Measurements from ENCODE around the gene ACBD7. TPM values are rescaled to one million over a fixed set of nuclear protein-coding genes. Genes with fewer than 3 reads are reported as not detected.

Gene ACBD7
- total RNA-seq, 1 donor from 2014 or later: not detected

DNA sequence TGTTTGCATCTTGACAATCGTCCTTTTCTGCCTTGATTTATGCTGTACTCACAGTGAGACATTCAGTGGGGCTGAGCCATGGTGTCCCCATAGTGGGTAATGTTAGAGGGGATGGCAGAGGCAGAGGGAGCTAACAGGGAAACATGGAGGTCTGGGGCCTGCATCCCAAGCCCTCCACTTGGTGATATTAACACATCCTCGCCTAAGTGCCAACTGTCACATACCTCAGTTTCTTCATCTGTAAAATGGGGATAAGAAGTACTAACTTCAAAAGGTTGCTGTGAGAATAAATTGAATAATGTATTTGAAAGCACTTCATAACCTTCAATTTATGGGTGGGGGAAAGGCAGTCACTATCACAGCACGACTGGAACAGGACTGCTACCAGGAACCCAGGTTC is 36.3 kb upstream of the ACBD7 start:
- Histone ChIP-seq H3K27me3 (no peaks in the 10 kb centered on the region), H3K36me3 (peaks cover 41% of the 10 kb centered on the region), H3K4me3 (no peak overlapping the region), H3K27ac (no peak overlapping the region), H3K9me3 (no peaks in the 10 kb centered on the region), H3K4me1 (no peaks in the 10 kb centered on the region)
- no peak for DNase-seq
- TF ChIP-seq, protein P1, sequence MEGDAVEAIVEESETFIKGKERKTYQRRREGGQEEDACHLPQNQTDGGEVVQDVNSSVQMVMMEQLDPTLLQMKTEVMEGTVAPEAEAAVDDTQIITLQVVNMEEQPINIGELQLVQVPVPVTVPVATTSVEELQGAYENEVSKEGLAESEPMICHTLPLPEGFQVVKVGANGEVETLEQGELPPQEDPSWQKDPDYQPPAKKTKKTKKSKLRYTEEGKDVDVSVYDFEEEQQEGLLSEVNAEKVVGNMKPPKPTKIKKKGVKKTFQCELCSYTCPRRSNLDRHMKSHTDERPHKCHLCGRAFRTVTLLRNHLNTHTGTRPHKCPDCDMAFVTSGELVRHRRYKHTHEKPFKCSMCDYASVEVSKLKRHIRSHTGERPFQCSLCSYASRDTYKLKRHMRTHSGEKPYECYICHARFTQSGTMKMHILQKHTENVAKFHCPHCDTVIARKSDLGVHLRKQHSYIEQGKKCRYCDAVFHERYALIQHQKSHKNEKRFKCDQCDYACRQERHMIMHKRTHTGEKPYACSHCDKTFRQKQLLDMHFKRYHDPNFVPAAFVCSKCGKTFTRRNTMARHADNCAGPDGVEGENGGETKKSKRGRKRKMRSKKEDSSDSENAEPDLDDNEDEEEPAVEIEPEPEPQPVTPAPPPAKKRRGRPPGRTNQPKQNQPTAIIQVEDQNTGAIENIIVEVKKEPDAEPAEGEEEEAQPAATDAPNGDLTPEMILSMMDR (IDR thresholded peaks at IDR 0.05): no peak
- no peak for ATAC-seq
- intact Hi-C loops (cut with DNase I): no loop called here

DNA sequence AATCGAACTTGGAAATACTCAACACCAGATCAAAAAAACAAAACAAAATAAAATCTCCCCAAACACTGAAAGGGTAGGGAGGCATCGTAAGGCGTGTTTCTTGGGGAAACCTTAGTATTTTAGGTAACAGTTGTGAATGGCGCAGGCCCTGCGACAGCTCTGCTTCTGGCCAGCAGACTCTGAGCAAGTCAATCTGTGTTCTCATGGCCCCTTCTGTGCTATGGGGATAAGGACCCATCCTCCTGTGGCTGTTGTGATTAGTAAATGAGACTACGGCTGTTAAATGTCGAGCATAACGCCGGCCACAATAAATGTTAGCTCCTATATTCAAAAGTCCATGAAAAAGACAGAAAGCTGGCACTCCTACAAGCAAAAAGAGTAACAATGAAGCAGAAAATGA is 35.6 kb upstream of the ACBD7 start:
- no peaks in the 10 kb centered on the region for H3K27me3 ChIP-seq
- TF ChIP-seq, protein P1 (IDR thresholded peaks at IDR 0.05): no peak
- no peaks in the 10 kb centered on the region for H3K9me3 ChIP-seq
- intact Hi-C loops (cut with DNase I): no loop called here
- no peaks in the 10 kb centered on the region for H3K4me1 ChIP-seq
- H3K4me3 ChIP-seq: no peak overlapping the region
- ATAC-seq (no peak), DNase-seq (no peak)
- H3K27ac ChIP-seq: no peak overlapping the region
- H3K36me3 ChIP-seq: peaks cover 42% of the 10 kb centered on the region

DNA sequence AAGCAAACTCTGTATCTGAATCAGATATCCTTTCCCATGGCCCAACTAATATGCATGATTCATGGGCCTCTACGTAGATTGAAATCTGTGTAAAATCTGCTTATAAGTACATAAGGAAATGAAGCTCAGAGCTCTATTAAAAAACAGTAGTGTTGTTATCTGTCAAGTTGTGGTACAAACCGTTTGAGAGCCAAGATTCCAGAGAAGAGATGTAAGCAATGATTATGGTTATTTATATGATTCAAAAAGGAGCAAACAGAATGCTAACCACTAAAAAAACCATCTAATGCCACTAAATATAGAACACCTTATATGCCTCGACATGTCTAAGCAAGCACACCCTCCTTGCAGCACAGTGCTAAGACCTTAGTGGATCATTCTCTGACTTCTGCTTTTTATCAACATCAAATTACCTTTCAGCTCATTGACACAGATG is 35.2 kb upstream of the ACBD7 start:
- Histone ChIP-seq H3K36me3 (peaks cover 41% of the 10 kb centered on the region), H3K4me1 (no peaks in the 10 kb centered on the region), H3K9me3 (no peaks in the 10 kb centered on the region), H3K27ac (no peak overlapping the region), H3K27me3 (no peaks in the 10 kb centered on the region), H3K4me3 (no peak overlapping the region)
- no peak for DNase-seq
- intact Hi-C loops (cut with DNase I): no loop called here
- no peak for ATAC-seq
- TF ChIP-seq, protein P1 (IDR thresholded peaks at IDR 0.05): no peak

DNA sequence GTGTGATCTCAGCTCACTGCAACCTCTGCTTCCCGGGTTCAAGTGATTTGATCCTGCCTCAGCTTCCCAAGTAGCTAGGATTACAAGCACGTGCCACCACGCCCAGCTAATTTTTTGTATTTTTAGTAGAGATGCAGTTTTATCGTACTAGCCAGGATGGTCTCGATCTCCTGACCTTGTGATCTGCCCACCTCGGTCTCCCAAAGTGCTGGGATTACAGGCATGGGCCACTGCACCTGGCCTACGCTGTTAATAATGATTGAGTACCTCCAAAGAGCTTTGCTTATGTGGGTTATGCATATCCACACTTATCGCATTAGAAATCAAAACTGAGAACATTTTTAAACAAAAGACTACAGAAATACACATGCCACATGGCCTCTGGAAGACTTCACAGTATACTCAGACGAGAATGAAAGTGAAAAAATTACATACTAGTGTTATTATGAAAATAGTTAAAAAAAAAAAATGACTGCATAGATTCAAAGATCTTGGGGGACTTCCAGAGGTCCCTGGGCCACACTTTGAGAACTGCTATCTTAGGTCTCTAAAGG is 34.0 kb upstream of the ACBD7 start:
- H3K4me1 ChIP-seq: no peaks in the 10 kb centered on the region
- TF ChIP-seq, protein P1 (IDR thresholded peaks at IDR 0.05): no peak
- intact Hi-C loops (cut with DNase I): no loop called here
- H3K4me3 ChIP-seq: no peak overlapping the region
- ATAC-seq: no peak
- peaks cover 32% of the 10 kb centered on the region for H3K36me3 ChIP-seq
- no peak for DNase-seq
- no peak overlapping the region for H3K27ac ChIP-seq
- no peaks in the 10 kb centered on the region for H3K27me3 ChIP-seq
- H3K9me3 ChIP-seq: no peaks in the 10 kb centered on the region

DNA sequence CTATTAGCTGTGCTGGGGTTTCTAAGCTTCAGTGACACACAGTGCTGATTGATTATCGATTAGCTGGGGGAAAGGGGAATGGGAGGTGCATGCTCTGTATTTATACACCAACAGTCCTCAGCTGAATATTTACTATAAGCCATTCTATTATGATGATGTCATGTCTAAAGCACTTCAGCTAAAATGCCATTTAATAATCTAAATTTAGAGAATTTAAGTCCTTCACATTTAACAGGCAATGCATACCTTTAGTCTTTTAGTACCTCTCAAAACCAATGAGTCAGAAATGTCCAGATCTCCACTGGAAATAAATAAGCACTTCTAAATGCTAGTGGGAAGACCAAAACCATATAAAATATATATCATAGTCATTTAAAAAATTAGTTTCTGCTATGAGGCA is 33.1 kb upstream of the ACBD7 start:
- ATAC-seq: no peak
- no peak overlapping the region for H3K27ac ChIP-seq
- intact Hi-C loops (cut with DNase I): no loop called here
- H3K9me3 ChIP-seq: no peaks in the 10 kb centered on the region
- H3K4me3 ChIP-seq: no peak overlapping the region
- H3K4me1 ChIP-seq: no peaks in the 10 kb centered on the region
- TF ChIP-seq, protein P1 (IDR thresholded peaks at IDR 0.05): no peak
- no peak for DNase-seq
- peaks cover 31% of the 10 kb centered on the region for H3K36me3 ChIP-seq
- H3K27me3 ChIP-seq: no peaks in the 10 kb centered on the region

DNA sequence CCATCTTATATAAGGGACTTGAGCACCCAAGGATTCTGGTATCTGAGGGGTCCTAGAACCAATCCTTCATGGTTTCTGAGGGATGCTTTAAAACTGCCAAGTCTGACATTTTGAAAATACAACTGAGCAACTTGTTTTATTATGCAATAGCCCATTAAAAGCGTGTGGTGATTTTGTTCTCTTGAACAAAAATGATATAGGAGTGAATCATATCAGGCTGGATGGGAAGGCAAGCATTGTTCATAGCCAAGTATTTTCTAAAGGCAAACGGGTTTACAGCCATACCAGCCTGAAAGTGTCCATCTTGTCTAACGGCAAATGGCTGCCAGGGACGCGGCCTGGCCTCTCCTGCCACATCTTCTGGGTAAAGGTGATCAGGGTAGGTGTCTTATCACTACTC is 31.9 kb upstream of the ACBD7 start:
- H3K36me3 ChIP-seq: peaks cover 23% of the 10 kb centered on the region
- DNase-seq (no peak), ATAC-seq (no peak)
- no peak overlapping the region for H3K27ac ChIP-seq
- TF ChIP-seq, protein P1 (IDR thresholded peaks at IDR 0.05): no peak
- no peaks in the 10 kb centered on the region for H3K4me1 ChIP-seq
- intact Hi-C loops (cut with DNase I): no loop called here
- H3K27me3 ChIP-seq: no peaks in the 10 kb centered on the region
- H3K9me3 ChIP-seq: no peaks in the 10 kb centered on the region
- H3K4me3 ChIP-seq: no peak overlapping the region

Measured in upper lobe of right lung (tissue), 1 donor.